Coronary artery (tissue), 2 donors: ENCODE data around the gene PRAMEF10.
"Not testable (repeated sequence)": the region's sequence is repeated elsewhere in the genome, so short reads cannot be mapped to it uniquely, and the experiment has no call there.

Experiments used
- DNase-seq: peaks from one replicate; pipeline ENCODE4 v3.0.0-alpha.2; 2017; ENCODE audit warnings: low spot score
- H3K27ac ChIP-seq, 2 donors: fragments of 200-600 bp; sonication (generic); one replicate each; pipeline ENCODE4 v1.5.1; 2016 to 2019
- H3K4me3 ChIP-seq: fragments of 200-600 bp; sonication (generic); 2 replicates; pipeline ENCODE4 v1.5.1; 2016; ENCODE audit warnings: mild to moderate bottlenecking, moderate library complexity
- CTCF ChIP-seq: fragments of 200-600 bp; sonication (generic); IDR thresholded peaks from one replicate; pipeline ENCODE4 v1.5.1; 2019; ENCODE audit warnings: antibody characterized with exemption

The PRAMEF10 gene

DNA sequence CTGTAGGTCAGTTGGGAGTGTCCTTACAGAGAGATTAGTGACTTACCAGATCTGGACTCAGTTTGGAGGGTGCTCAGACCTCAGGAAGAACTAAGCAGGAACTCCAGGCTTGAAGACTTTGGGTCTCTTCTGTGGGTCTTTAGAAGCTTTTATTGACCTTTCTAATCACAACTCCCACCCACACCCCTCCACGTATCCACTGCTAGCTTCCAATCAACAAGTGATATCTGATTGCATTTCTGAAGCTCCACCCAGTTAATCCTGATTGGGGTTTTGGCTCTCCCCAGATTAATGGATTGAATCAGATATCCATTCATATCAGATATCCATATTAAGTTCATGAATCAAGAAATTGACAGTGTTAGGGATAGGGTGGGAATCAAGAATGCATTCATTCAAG lies at the start of gene PRAMEF10:
TSS of gene PRAMEF10 (minus strand) at position 101 of the 400 bp plus-strand sequence. CDS start 2,423 bp downstream, outside the sequence.
- H3K4me3 ChIP-seq, DNase-seq, H3K27ac ChIP-seq: not testable (repeated sequence)

GRCh38 chr1:12947480-12947879 lies 49.4 kb upstream of the PRAMEF10 start, which contains the start of gene PRAMEF6:
TSS of gene PRAMEF6 (minus strand) at chr1:12947580. CDS start at chr1:12942518, 5,062 bp downstream.
- H3K4me3 ChIP-seq, DNase-seq, H3K27ac ChIP-seq: not testable (repeated sequence)

- DNase-seq, H3K4me3 ChIP-seq, H3K27ac ChIP-seq: not testable (repeated sequence)
These were observed 26.3 kb upstream of the PRAMEF10 start for GRCh38 chr1:12924368-12924767.

DNA sequence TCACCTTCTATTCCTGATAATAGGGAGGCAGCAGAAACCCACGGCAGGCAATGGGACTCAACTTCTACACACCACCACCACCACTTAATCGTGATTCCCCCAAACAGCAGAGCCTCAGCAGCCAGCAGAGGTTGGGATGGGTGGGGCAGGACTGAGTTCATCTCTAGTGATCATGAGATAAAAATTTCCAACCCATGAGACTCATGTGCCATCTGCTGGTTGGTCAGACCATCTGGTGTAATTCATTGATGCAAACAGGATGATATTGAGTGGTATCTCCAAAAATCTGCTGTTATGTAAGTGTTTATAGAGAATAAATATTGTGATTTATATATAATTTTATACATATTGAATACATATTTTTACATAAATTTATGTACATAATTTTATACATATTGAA lies 23.7 kb upstream of the PRAMEF10 start:
- DNase-seq, H3K27ac ChIP-seq: not testable (repeated sequence)

DNA sequence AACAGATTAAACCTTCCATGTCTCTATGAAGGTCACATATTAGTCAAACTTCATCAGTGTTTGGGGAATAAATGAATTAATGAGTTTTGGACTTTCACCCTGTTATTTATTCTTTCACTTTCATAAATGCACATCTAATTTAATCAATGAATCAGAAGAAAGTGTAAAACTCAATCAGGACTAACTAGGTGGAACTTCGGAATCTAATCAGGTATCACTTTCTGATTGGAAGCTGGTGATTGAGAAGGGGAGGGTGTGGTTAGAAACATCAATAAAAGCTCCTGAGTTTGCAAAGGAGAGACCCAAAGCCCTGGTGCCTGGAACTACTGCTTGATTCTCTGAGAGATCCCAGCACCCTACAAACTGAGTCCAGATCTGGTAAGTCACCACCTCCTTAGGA lies 18.2 kb upstream of the PRAMEF10 start, which contains the start of gene PRAMEF7:
TSS of gene PRAMEF7 (plus strand) at position 301 of the 400 bp plus-strand sequence. CDS start 1,083 bp downstream, outside the sequence.
- DNase-seq, H3K27ac ChIP-seq, H3K4me3 ChIP-seq: not testable (repeated sequence)

More for the DNA sequence above, 23.7 kb upstream of the PRAMEF10 start:
- H3K4me3 ChIP-seq, result not testable (repeated sequence)

DNA sequence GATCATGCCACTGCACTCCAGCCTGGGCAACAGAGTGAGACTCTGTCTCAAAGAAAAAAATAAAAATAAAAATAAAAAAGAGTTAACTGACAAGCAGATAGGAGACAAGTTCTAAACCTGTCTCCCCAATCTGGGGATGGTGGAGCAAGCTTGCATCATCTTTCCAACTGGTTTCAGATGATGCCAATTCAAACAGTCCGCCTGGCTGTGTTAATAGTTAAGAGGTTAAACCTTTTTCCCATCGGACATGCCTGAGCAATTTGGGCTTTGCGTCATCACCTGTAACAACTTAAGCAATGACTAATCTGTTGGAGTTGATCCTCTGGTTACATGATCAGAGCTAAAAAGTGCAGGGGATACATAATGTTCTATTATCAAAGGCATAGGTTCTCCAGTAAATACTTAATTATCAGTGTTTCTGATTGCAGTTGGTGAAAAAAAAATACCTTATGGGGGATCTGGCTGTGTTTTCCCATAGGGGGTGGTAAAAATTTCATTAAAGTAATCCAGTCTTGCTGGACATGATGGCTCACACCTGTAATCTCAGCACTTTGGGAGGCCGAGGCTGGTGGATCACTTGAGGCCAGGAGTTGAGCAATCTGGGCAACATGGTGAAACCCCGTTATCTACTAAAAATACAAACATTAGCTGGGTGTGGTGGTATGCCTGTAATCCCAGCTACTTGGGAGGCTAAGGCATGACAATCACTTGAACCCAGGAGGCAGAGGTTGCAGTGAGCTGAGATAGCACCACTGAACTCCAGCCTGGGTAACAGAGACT lies 5.9 kb upstream of the PRAMEF10 start:
- not testable (repeated sequence) for DNase-seq, H3K4me3 ChIP-seq, H3K27ac ChIP-seq

- DNase-seq, H3K27ac ChIP-seq, H3K4me3 ChIP-seq: not testable (repeated sequence)
These were observed 1.1 kb upstream of the PRAMEF10 start for GRCh38 chr1:12899186-12899585.

GRCh38 chr1:12886101-12886500 lies 12.0 kb downstream of the PRAMEF10 start, which contains the start of gene PRAMEF4:
TSS of gene PRAMEF4 (minus strand) at chr1:12886201. CDS start at chr1:12883394, 2,807 bp downstream.
- H3K27ac ChIP-seq, result not testable (repeated sequence)

DNA sequence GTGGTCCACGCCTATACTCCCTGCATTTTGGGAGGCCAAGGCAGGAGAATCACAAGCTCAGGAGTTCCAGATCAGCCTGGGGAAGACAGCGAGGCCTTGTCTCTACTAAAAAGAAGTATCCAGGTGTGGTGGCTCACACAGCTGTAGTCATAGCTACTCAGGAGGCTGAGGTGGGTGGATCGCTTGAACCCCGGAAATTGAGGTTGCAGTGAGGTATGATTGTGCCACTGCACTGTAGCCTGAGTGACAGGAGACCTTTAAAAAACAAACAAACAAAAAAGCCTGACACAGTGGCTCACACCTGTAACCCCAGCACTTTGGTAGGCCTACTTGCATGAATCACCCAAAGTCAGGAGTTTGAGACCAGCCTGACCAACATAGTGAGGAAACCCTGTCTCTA lies 19.6 kb downstream of the PRAMEF10 start:
- H3K4me3 ChIP-seq, H3K27ac ChIP-seq, DNase-seq: not testable (repeated sequence)

More at GRCh38 chr1:12886101-12886500, 12.0 kb downstream of the PRAMEF10 start, which contains the start of gene PRAMEF4:
- not testable (repeated sequence) for H3K4me3 ChIP-seq, DNase-seq

DNA sequence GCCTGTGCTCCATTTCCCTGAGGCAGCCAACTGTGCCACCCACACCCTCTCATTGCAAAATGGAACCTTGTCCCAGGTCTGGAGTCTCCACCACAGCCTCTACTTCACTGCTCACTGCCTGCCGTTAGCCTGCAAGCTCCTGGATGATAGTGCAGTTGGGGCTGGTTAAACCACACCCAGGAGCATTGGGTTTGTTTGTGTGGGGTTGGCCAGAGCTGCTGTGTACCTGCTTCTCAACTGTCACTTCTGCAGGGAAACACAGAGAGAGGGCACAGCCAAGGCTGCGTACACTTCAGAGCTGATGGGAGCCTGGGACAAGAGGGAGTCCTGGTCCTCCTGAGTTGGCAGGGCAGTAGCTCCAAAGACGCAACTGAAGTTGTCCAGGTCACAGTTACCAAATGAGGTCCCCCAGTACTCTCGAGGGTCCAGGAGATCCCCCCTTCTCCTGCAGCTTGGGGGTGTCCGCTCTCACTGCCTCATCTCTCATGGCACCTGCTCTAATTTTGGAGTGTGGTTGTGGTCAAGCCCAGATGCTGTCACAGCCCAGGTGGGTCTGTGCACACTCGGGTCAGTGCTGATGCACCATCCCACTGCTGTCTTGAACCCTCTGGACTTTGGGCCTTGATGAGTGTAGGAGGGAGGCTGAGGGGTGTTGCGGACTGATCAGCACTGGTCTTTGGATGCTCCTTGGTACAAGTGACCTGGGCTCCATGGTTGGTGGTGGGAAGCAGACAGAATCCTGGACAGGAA lies 34.8 kb downstream of the PRAMEF10 start:
- not testable (repeated sequence) for H3K4me3 ChIP-seq, H3K27ac ChIP-seq, DNase-seq

DNA sequence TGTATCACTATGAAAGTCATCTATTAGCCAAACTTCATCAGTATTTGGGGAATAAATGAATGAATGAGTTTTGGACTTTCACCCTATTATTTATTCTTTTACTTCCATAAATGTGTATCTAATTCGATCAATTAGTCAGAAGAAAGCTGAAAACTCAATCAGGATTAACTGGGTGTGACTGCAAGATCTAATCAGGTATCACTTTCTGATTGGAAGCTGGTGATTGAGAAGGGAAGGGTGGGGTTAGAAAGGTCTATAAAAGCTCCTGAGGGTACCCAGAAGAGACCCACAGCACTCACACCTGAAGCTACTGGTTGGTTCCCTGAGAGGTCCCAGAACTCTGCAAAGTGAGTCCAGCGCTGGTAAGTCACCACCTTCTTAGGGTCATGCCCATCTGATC lies 41.3 kb downstream of the PRAMEF10 start, which contains the start of gene PRAMEF2:
TSS of gene PRAMEF2 (plus strand) at position 301 of the 400 bp plus-strand sequence. CDS start 1,924 bp downstream, outside the sequence.
- not testable (repeated sequence) for H3K4me3 ChIP-seq, DNase-seq, H3K27ac ChIP-seq

GRCh38 chr1:12851779-12852178 lies 46.3 kb downstream of the PRAMEF10 start:
- DNase-seq, result no peak
- TF ChIP-seq CTCF, result no peak
- no peak overlapping the region for H3K27ac ChIP-seq

DNA sequence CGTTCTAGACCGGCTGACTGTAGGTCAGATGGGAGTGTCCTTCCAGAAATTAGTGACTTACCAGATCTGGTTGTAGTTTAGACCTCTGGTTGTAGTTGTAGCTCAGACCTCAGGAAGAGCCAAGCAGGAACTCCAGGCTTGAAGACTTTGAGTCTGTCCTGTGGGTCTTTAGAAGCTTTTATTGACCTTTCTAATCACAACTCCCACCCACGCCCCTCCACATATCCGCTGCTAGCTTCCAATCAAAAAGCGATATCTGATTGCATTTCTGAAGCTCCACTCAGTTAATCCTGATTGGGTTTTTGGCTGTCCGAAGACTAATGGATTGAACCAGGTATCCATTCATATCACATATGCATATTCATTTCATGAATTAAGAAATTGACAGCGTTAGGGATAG lies 49.5 kb downstream of the PRAMEF10 start, which contains the start of gene HNRNPCL1:
TSS of gene HNRNPCL1 (minus strand) at position 101 of the 400 bp plus-strand sequence. CDS start 431 bp downstream, outside the sequence.
- H3K4me3 ChIP-seq, H3K27ac ChIP-seq, DNase-seq: not testable (repeated sequence)

More at GRCh38 chr1:12851779-12852178, 46.3 kb downstream of the PRAMEF10 start:
- H3K4me3 ChIP-seq, result no peak overlapping the region
